HEK293 (cell line): ENCODE results near the gene GAPVD1.

Experiments
- CTCF ChIA-PET: fragments of 350-600 bp; formaldehyde crosslinking; extraction: SDS; loops from one replicate; lab custom pipeline; 2021; ENCODE audit warnings: antibody characterized with exemption; lab: Yijun Ruan, JAX
- POLR2A ChIA-PET: fragments of 300-600 bp; formaldehyde crosslinking; extraction: SDS; loops from one replicate; lab custom pipeline; 2020; ENCODE audit warnings: antibody characterized with exemption, inconsistent platforms; lab: Yijun Ruan, JAX
- H3K27ac ChIP-seq: fragments of 200-500 bp; sonication (Bioruptor generic); 2 replicates; pipeline ENCODE4 v1.5.1; 2014; ENCODE audit warnings: low read depth, low read length, control low read depth, inconsistent platforms; ENCODE audit errors: extremely low read depth
- H3K36me3 ChIP-seq, 2 experiments: fragments of 200-500 bp in 1 of 2; sonication (Bioruptor generic) in 1 of 2; 1 replicate in 1 of 2; 2 replicates in 1 of 2; pipeline ENCODE4 v1.5.1; 2014 to 2017; ENCODE audit warnings: inconsistent platforms in 2 of 2, low read length in 2 of 2; ENCODE audit not compliant: control insufficient read depth in 2 of 2, insufficient read depth in 1 of 2
- H3K4me1 ChIP-seq: fragments of 200-500 bp; sonication (Bioruptor generic); 2 replicates; pipeline ENCODE4 v1.5.1; 2014; ENCODE audit warnings: mild to moderate bottlenecking, low read length, inconsistent platforms; ENCODE audit not compliant: control insufficient read depth, insufficient read depth
- H3K4me3 ChIP-seq: 2 replicates; pipeline ENCODE4 v1.5.1; 2011; ENCODE audit warnings: low read depth, mild to moderate bottlenecking, control low read depth, low read length, moderate library complexity
- H3K9me3 ChIP-seq: fragments of 200-500 bp; sonication (Bioruptor generic); 2 replicates; pipeline ENCODE4 v1.5.1; 2014; ENCODE audit warnings: low read depth, low read length, inconsistent platforms; ENCODE audit not compliant: control insufficient read depth, insufficient read depth
- BCL11A ChIP-seq: fragments of 450-650 bp; formaldehyde crosslinking; IDR thresholded peaks from 2 replicates; pipeline ENCODE4 v1.5.1; 2016; ENCODE audit warnings: low read depth, missing biosample characterization, missing genetic modification characterization
- CTCF ChIP-seq: fragments of 450-650 bp; formaldehyde crosslinking; IDR thresholded peaks from 2 replicates; pipeline ENCODE4 v1.5.1; 2016; ENCODE audit warnings: missing biosample characterization, missing genetic modification characterization
- IKZF3 ChIP-seq: fragments of 450-650 bp; IDR thresholded peaks from 2 replicates; pipeline ENCODE4 v1.5.0; 2018; ENCODE audit warnings: missing biosample characterization, mild to moderate bottlenecking, missing genetic modification characterization, moderate library complexity
- PRDM10 ChIP-seq: fragments of 450-650 bp; formaldehyde crosslinking; IDR thresholded peaks from 2 replicates; pipeline ENCODE4 v1.5.1; 2016; ENCODE audit warnings: missing biosample characterization, missing genetic modification characterization
- SCRT1 ChIP-seq: fragments of 450-650 bp; formaldehyde crosslinking; IDR thresholded peaks from 2 replicates; pipeline ENCODE4 v1.5.1; 2016; ENCODE audit warnings: missing biosample characterization, missing genetic modification characterization, borderline replicate concordance
- SP2 ChIP-seq: fragments of 450-650 bp; formaldehyde crosslinking; IDR thresholded peaks from 2 replicates; pipeline ENCODE4 v1.5.1; 2016; ENCODE audit warnings: missing biosample characterization, missing genetic modification characterization
- SP7 ChIP-seq: fragments of 450-650 bp; formaldehyde crosslinking; IDR thresholded peaks from 2 replicates; pipeline ENCODE4 v1.5.1; 2016; ENCODE audit warnings: missing biosample characterization, missing genetic modification characterization
- ZFHX2 ChIP-seq: fragments of 450-650 bp; formaldehyde crosslinking; conservative IDR thresholded peaks from 2 replicates; pipeline ENCODE4 v1.5.1; 2016; ENCODE audit warnings: missing biosample characterization, missing genetic modification characterization
- ZNF23 ChIP-seq: fragments of 450-650 bp; formaldehyde crosslinking; IDR thresholded peaks from 2 replicates; pipeline ENCODE4 v1.5.1; 2016; ENCODE audit warnings: missing biosample characterization, missing genetic modification characterization, borderline replicate concordance
- ZNF341 ChIP-seq: fragments of 450-650 bp; formaldehyde crosslinking; IDR thresholded peaks from 2 replicates; pipeline ENCODE4; 2016; ENCODE audit warnings: low read depth, missing biosample characterization, missing genetic modification characterization
- ZNF501 ChIP-seq: fragments of 450-650 bp; formaldehyde crosslinking; IDR thresholded peaks from 2 replicates; pipeline ENCODE4 v1.5.1; 2016; ENCODE audit warnings: missing biosample characterization, missing genetic modification characterization
- ZNF514 ChIP-seq: fragments of 450-650 bp; formaldehyde crosslinking; IDR thresholded peaks from 2 replicates; pipeline ENCODE4 v1.5.1; 2016; ENCODE audit warnings: missing biosample characterization, missing genetic modification characterization
- ZNF544 ChIP-seq: fragments of 450-650 bp; formaldehyde crosslinking; IDR thresholded peaks from 2 replicates; pipeline ENCODE4 v1.5.0; 2017; ENCODE audit warnings: missing biosample characterization, missing genetic modification characterization
- ZNF571 ChIP-seq: fragments of 450-650 bp; formaldehyde crosslinking; IDR thresholded peaks from 2 replicates; pipeline ENCODE4 v1.5.0; 2017; ENCODE audit warnings: missing biosample characterization, missing genetic modification characterization
- ZNF776 ChIP-seq: fragments of 450-650 bp; formaldehyde crosslinking; IDR thresholded peaks from 2 replicates; pipeline ENCODE4 v1.5.0; 2017; ENCODE audit warnings: missing biosample characterization, missing genetic modification characterization, borderline replicate concordance
- TF ChIP-seq, protein P1 (sequence below): fragments of 450-650 bp; formaldehyde crosslinking; IDR thresholded peaks from 2 replicates; pipeline ENCODE4 v1.5.1; 2017; ENCODE audit warnings: missing biosample characterization, missing genetic modification characterization
- TF ChIP-seq, protein P2 (sequence below): fragments of 450-650 bp; formaldehyde crosslinking; conservative IDR thresholded peaks from 2 replicates; pipeline ENCODE4 v1.5.1; 2016; ENCODE audit warnings: low read depth, missing biosample characterization, missing genetic modification characterization

GAPVD1 gene

DNA sequence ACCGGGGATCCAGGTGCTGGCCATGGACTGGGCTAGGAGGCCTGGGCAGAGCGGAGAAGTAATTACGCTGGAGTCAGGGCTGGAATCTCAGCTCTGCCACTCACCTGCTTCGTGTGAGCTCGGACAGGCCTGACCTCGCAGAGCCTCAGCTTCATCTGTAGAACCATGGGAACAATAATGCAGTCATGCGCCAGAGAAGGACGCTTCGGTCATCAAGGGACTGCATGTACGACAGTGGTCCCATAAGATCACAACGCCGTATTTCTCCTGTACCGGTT lies 145.1 kb downstream of the GAPVD1 start:
- no peak for TF ChIP-seq ZNF514 (tag by site-specific recombination)
- no peak for TF ChIP-seq ZNF776 (tag by site-specific recombination)
- TF ChIP-seq, protein P1, sequence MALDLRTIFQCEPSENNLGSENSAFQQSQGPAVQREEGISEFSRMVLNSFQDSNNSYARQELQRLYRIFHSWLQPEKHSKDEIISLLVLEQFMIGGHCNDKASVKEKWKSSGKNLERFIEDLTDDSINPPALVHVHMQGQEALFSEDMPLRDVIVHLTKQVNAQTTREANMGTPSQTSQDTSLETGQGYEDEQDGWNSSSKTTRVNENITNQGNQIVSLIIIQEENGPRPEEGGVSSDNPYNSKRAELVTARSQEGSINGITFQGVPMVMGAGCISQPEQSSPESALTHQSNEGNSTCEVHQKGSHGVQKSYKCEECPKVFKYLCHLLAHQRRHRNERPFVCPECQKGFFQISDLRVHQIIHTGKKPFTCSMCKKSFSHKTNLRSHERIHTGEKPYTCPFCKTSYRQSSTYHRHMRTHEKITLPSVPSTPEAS = no peak
- TF ChIP-seq ZNF544 (tag by site-specific recombination) = no peak
- TF ChIP-seq SCRT1 = no peak
- TF ChIP-seq, protein P2, sequence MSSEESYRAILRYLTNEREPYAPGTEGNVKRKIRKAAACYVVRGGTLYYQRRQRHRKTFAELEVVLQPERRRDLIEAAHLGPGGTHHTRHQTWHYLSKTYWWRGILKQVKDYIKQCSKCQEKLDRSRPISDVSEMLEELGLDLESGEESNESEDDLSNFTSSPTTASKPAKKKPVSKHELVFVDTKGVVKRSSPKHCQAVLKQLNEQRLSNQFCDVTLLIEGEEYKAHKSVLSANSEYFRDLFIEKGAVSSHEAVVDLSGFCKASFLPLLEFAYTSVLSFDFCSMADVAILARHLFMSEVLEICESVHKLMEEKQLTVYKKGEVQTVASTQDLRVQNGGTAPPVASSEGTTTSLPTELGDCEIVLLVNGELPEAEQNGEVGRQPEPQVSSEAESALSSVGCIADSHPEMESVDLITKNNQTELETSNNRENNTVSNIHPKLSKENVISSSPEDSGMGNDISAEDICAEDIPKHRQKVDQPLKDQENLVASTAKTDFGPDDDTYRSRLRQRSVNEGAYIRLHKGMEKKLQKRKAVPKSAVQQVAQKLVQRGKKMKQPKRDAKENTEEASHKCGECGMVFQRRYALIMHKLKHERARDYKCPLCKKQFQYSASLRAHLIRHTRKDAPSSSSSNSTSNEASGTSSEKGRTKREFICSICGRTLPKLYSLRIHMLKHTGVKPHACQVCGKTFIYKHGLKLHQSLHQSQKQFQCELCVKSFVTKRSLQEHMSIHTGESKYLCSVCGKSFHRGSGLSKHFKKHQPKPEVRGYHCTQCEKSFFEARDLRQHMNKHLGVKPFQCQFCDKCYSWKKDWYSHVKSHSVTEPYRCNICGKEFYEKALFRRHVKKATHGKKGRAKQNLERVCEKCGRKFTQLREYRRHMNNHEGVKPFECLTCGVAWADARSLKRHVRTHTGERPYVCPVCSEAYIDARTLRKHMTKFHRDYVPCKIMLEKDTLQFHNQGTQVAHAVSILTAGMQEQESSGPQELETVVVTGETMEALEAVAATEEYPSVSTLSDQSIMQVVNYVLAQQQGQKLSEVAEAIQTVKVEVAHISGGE (tag by site-specific recombination) = no peak
- ChIA-PET CTCF (interaction anchor here (0.6 to 2.7 kb wide), 14 partner anchors 8 to 1085 kb away, joined by 3 to 22 read pairs (median 6); no protein-coding TSS in a partner anchor), POLR2A (no interaction called here)
- Histone ChIP-seq H3K9me3 (no peaks in the 10 kb centered on the region), H3K4me1 (no peaks in the 10 kb centered on the region), H3K27ac (no peak overlapping the region), H3K4me3 (no peak overlapping the region), H3K36me3 (no peaks in the 10 kb centered on the region)

DNA sequence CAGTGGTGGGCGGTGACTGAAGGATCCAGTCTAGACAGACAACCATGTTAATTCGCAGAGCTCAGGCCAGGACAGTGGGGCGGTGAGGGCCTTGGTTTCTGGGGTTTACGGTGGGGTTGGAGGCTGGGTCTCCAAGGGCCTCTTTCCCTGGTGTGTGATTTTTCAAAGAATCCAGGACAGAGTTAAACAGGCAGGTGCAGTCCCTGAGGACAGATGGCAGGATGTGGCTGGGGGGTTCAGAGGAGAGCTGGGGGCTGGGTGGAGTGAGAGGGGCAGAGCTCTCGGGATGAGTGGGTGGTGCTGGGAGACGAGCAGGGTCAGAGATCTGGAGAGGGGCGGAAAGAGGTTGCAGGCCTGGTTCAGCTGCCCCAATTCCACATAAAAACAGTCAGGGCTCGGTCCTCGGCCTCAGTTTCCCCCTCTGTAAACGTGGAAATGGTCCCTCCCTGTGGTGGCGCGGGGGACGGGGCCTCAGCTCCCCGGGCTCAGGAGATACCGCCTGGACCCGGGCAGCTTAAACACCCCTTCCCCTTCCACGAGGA lies 145.9 kb downstream of the GAPVD1 start:
- TF ChIP-seq ZFHX2 (tag by site-specific recombination) = peak; percentile 22; the same call in 1 of the 2 replicates
- TF ChIP-seq SP7 (tag by site-specific recombination) = no peak
- TF ChIP-seq PRDM10 (tag by site-specific recombination) = peak; percentile 91
- TF ChIP-seq, all 188 proteins: peak for 2
- Histone ChIP-seq H3K4me1 (no peaks in the 10 kb centered on the region), H3K4me3 (peak overlapping the region; percentile 56), H3K9me3 (no peaks in the 10 kb centered on the region), H3K36me3 (no peaks in the 10 kb centered on the region), H3K27ac (no peak overlapping the region)
- CTCF ChIA-PET = interaction anchor here (0.5 to 2.7 kb wide), 60 partner anchors 8 to 1092 kb away, joined by 3 to 22 read pairs (median 4); partner anchors contain the start of gene OLFML2A
- POLR2A ChIA-PET = interaction anchor here (0.7 to 2.1 kb wide), 4 partner anchors 166 to 918 kb away, joined by 3 to 7 read pairs (median 5); partner anchors contain the start of gene HSPA5

DNA sequence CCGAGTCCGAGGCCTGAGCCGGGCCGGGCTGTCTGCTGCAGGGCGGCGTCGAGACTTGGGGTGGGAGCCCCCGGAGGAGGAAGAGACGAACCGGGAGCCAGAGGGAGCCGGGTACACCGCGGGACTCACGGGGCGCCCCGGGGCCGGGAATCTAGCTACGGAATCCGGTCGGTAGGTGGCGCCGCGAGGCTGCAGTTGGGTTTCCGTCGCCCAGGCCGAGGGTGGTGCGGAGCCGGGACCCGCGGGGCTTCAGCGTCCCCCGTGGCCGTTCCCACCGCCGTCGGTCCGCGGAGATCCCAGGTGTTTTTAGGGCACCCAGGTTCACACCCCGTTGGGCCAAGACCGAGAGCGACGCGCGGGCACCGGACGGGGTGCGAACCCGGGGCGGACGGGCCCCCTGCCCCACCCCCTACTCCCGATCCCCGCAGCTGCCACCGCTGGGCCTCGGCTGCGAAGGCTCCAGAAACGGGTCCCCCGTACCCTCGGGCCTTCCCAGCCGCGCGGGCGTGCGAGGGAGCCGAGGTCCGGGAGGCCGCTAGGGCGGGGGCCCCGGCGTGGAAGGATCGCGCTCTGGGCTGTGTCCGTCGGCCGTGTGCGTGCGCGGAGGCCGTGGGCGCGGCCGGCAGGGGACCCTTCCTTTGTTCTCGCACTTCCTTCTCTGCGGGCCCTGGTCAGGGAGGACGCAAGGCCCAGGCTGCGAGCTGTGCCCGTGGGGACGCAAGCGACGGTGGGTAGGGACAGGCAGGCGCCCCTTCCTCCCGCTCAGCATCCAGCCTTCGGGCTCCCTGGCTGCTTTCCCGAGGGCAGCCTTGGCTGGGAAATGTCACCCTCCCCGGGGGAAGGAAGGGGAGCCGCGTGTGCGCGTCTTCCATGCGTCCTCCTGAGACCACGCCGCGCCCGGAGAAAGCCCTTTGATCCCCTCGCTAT lies 146.6 kb downstream of the GAPVD1 start:
- Histone ChIP-seq H3K9me3 (no peaks in the 10 kb centered on the region), H3K4me1 (no peaks in the 10 kb centered on the region), H3K27ac (peak overlapping the region; percentile 50; the same call in 1 of the 2 replicates), H3K4me3 (peak overlapping the region; percentile 56), H3K36me3 (no peaks in the 10 kb centered on the region)
- POLR2A ChIA-PET = interaction anchor here (0.7 to 2.1 kb wide), 4 partner anchors 167 to 918 kb away, joined by 3 to 7 read pairs (median 5); partner anchors contain the start of gene HSPA5
- CTCF ChIA-PET = interaction anchor here (0.5 to 2.7 kb wide), 63 partner anchors 8 to 1091 kb away, joined by 3 to 22 read pairs (median 4); partner anchors contain the start of gene OLFML2A
- TF ChIP-seq CTCF (tag by site-specific recombination) (peak; percentile 90), BCL11A (no peak), IKZF3 (tag by site-specific recombination) (no peak), ZNF501 (tag by site-specific recombination) (peak; percentile 51; the same call in 1 of the 2 replicates), ZNF571 (tag by site-specific recombination) (no peak), SP2 (tag by site-specific recombination) (no peak), ZNF514 (tag by site-specific recombination) (no peak), ZNF23 (tag by site-specific recombination) (no peak), ZNF341 (tag by site-specific recombination) (peak; percentile 2; the same call in 1 of the 2 replicates)
